Measurements from ENCODE around the gene TCF7. TPM values are rescaled to one million over a fixed set of nuclear protein-coding genes. Genes with fewer than 3 reads are reported as not detected.

TCF7 gene
- total RNA-seq, 2 experiments from 2014 or later = 0.97 to 1.1 TPM

- Histone ChIP-seq H4K20me1 (ENCODE audit: insufficient read depth, low read length) (no peaks in the 10 kb centered on the region), H2AFZ (ENCODE audit: low read length) (no peak overlapping the region), H3K4me1 (ENCODE audit: insufficient read depth, low read length, poor library complexity, severe bottlenecking) (no peaks in the 10 kb centered on the region), H3K36me3 (ENCODE audit: insufficient read depth, low read length) (no peaks in the 10 kb centered on the region), H3K4me3 (ENCODE audit: low read depth, low read length, poor library complexity, severe bottlenecking) (no peak overlapping the region), H3K27ac (ENCODE audit: low read depth, low read length, poor library complexity, severe bottlenecking) (no peak overlapping the region), H3K79me2 (ENCODE audit: insufficient read depth, low read depth, low read length) (no peaks in the 10 kb centered on the region), H3K9me3 (ENCODE audit: low read length) (no peaks in the 10 kb centered on the region), H3K4me2 (ENCODE audit: low read length) (no peak overlapping the region), H3K9me2 (ENCODE audit: insufficient read depth, low read length) (no peaks in the 10 kb centered on the region)
- no peak for TF ChIP-seq EZH2phosphoT487 (IDR thresholded peaks at IDR 0.05; ENCODE audit: borderline replicate concordance, low read depth, low read length)
- no peak for TF ChIP-seq CTCF (conservative IDR thresholded peaks at IDR 0.05; ENCODE audit: low read length)
- no TSS peak for BruUV-seq (replicated peaks)
- CTCF ChIA-PET (ENCODE audit: unreplicated experiment) = no interaction called here
- POLR2A ChIA-PET = no interaction called here
- no peak for DNase-seq (ENCODE audit: low spot score)
- intact Hi-C loops (cut with micrococcal nuclease; ENCODE audit: unreplicated experiment) = no loop called here
Observed at GRCh38 chr5:134070725-134071613, 43.5 kb upstream of the TCF7 start.

- intact Hi-C loops (cut with micrococcal nuclease; ENCODE audit: unreplicated experiment) = no loop called here
- Histone ChIP-seq H3K27ac (ENCODE audit: low read depth, low read length, poor library complexity, severe bottlenecking) (no peak overlapping the region), H3K79me2 (ENCODE audit: insufficient read depth, low read depth, low read length) (no peaks in the 10 kb centered on the region), H3K9me2 (ENCODE audit: insufficient read depth, low read length) (no peaks in the 10 kb centered on the region), H4K20me1 (ENCODE audit: insufficient read depth, low read length) (no peaks in the 10 kb centered on the region), H3K9me3 (ENCODE audit: low read length) (no peaks in the 10 kb centered on the region), H3K4me1 (ENCODE audit: insufficient read depth, low read length, poor library complexity, severe bottlenecking) (no peaks in the 10 kb centered on the region), H2AFZ (ENCODE audit: low read length) (no peak overlapping the region), H3K4me2 (ENCODE audit: low read length) (no peak overlapping the region), H3K4me3 (ENCODE audit: low read depth, low read length, poor library complexity, severe bottlenecking) (no peak overlapping the region), H3K36me3 (ENCODE audit: insufficient read depth, low read length) (no peaks in the 10 kb centered on the region)
- TF ChIP-seq CTCF (conservative IDR thresholded peaks at IDR 0.05; ENCODE audit: low read length) (no peak), EZH2phosphoT487 (IDR thresholded peaks at IDR 0.05; ENCODE audit: borderline replicate concordance, low read depth, low read length) (no peak)
- ChIA-PET CTCF (ENCODE audit: unreplicated experiment) (no interaction called here), POLR2A (interaction anchor here (0.6 kb wide), 1 partner anchor 10 kb away, joined by 4 read pairs; no protein-coding TSS in a partner anchor)
- BruUV-seq (replicated peaks) = no TSS peak
- no peak for DNase-seq (ENCODE audit: low spot score)
Observed at GRCh38 chr5:134071614-134072207, 42.8 kb upstream of the TCF7 start.

Measured in OCI-LY7 (cell line).